Activated T-cell treated with anti-CD3 and anti-CD28 coated beads, Interleukin-2, amount 50 U/mL, for 1 hour (primary cell): ENCODE results near the gene ULK4.
"Not testable (repeated sequence)": the region's sequence is repeated elsewhere in the genome, so short reads cannot be mapped to it uniquely, and the experiment has no call there.

Experiments used
- DNase-seq: peaks from one replicate; pipeline ENCODE4 v3.0.0-alpha.2; 2020

The ULK4 gene

DNA sequence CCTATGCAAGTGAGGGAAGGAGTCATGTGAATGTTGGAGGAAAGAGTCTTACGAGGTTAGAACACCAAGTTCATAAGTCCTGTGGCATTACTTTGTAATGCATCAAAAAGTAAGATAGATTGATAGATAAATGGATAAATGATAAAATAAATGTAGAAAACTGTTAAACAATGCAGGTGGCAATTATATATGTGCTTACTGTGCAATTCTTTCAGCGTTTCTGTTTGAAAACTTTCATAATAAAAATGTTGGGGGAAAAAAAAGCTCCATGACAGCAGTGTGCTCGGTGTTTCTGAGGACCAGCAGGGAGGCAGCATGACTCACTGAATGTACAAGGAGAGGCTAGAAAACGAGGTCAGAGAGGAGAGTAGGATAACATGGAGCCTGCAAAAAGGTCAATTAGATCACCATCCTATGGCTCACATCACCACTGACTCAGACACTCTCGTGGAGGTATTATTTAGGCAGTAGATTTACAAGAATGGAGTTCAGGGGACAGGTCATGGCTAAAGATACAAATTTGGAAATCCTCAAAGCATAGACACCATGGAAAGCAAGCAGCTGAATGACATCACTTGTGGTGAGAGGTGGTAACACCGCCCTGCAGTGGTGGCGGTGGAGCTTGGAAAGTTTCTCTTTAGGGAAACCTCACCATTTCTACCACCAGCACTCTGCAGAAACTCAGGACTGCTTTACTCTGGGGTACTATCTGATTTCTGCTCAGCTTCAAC, 542.8 kb downstream of the ULK4 start:
- no peak for DNase-seq

DNA sequence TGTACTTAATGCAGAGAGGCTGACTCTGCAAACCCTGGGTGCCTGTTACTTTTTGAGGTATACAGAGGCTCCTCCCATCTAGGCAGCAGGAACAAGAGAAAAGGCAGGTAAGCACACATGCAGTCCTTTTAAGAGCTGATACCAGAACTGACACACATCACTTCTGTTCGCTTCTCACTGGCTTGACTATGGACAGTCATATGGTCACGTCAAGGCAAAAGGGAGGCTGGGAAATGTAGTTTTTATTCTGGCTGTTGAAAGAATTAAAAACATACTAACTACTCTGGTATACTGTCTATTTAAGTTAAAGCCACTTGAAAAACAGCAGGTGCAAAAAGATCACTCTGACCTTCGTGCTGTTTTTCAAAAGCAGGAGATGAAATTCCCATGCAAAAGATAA, 544.3 kb downstream of the ULK4 start:
- no peak for DNase-seq

DNA sequence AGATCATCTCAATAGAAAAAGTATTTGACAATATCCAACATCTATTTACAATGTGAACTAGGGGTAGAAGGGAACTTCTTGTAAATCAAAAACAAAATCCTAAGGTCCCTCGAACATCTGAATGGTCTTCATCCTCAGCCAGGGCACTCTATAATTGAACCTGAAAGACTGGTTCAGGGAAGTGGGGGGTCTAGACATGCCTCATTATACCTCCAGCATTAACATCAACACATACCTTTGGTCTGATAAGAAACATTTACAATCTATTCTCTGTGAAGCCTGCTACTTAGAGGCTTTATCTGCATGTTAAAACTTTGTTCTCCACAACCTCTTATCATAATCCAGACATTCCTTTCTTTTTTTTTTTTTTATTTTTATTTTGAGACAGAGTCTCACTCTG, 550.8 kb downstream of the ULK4 start:
- DNase-seq: no peak

DNA sequence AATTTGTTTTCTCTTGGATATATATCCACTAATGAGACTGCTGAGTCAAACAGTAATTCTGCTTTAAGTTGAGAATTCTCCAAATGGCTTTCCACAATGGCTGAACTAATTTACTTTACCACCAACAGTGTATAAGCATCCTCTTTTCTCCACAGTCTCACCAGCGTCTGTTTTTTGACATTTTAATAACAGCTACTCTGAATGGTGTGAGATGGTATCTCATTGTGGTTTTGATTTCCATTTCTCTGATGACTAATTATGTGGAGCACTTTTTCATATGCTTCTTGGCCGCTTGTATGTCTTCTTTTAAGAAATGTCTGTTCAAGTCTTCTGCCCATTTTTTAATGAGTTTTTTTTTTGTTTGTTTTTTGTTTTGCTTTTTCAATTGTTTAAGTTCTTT, 556.4 kb downstream of the ULK4 start:
- no peak for DNase-seq

DNA sequence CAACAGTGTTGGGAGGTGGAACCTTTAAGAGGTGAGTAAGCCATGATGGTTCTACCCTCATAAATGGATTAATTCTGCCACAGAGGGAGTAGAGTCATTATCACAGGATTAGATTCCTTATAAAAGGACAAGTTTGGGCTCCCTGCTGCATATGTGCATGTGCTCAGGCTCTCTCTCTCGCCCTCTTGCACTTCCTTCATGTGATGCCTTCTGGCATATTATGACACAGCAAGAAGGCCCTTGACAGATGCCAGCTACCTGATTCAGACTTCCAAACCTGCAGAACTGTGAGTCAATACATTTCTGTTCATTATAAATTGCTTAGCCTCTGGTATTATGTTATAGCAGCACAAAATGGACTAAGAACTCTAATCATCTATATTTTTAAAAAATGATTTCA, 557.3 kb downstream of the ULK4 start:
- DNase-seq: no peak

DNA sequence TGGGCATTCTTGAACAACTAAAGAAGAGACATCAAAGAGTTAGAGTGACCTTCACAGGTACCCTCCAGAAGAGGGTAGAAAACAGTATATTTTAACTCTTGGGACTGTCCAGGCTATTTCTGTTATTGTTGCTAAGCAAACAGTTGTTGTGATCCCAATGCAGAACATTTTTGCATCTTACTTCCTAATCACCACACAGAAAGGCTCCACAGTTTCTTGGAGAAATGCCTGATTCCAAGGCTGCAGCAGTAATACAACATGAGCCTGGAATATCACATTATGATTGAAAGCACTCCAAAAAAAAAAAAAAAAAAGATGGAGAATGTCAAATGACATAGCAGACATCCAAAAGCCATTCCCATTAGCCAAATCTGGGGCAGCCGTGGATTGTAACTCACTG, 567.0 kb downstream of the ULK4 start:
- DNase-seq: no peak

DNA sequence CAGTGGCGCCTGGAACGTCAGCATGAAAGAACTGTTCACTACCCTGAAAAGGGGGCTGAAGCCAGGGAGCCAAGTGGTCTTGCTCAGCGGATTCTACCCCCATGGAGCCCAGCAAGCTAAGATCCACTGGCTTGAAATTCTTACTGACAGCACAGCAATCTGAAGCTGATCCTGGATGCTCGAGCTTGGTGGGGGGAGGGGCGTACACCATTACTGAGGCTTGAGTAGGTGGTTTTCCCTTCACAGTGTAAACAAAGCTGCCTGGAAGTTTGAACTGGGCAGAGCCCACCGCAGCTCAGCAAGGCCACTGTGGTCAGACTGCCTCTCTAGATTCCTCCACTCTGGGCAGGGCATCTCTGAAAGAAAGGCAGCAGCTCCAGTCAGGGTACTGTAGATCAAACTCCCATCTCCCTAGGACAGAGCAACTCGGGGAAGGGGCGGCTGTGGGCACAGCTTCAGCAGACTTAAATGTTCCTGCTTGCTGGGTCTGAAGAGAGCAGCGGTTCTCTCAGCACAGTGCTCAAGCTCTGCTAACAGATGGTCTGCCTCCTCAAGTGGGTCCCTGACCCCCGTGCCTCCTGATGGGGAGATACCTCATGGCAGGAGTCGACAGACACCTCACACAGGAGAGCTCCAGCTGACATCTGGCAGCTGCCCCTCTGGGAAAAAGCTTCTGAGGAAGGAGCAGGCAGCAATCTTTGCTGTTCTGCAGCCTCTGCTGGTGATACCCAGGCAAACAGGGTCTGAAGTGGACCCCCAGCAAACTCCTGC, 591.0 kb downstream of the ULK4 start:
- not testable (repeated sequence) for DNase-seq

DNA sequence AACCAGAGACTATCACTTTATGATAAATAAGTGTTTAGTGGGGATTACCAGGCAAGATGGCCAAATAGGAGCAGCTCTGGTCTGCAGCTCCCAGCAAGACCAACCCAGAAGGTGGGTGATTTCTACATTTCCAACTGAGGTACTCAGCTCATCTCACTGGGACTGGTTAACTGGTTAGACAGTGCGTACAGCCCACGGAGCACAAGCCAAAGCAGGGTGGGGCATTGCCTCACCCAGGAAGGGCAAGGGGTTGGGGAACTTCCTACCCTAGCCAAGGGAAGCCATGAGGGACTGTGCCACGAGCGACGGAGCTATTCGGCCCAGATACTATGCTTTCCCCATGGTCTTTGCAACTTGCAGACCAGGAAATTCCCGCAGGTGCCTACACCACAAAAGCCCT, 591.6 kb downstream of the ULK4 start:
- no peak for DNase-seq

DNA sequence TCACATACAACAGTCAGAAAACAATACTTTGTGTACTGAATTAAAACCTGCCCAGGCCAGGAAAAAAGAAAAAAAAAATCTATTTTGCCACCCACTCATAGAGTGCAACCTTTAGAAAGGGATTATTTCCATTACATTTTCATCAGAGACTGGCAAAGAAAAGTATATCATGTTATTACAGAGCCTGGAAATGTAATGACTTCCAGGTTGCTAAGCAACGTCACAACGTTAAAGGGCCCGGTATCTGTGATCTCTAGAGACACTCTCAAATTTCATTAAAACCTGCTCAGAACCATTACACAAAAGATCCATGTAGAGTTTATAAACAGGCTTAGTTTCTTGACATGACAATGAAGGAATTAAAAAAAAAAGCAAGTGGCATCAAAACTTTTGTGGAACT, 592.1 kb downstream of the ULK4 start:
- DNase-seq: no peak

DNA sequence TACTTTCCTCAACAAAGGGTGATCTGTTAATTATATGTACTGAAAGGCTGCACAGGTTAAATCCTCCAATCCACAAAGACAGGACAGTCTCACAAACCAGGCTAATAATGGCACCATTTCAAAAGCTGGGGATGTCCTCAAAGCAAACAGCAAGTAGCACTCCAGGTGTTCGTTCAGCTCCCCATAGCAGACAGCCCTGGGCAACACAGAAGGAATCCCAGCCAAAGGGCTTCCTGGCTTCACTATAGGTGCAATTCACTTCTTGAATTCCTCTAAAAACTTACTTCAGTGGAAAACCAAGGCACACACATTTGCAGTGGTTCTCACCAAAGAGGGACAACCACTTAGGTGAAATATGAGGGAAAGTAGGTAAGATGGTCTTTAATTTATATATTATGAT, 595.9 kb downstream of the ULK4 start:
- no peak for DNase-seq

DNA sequence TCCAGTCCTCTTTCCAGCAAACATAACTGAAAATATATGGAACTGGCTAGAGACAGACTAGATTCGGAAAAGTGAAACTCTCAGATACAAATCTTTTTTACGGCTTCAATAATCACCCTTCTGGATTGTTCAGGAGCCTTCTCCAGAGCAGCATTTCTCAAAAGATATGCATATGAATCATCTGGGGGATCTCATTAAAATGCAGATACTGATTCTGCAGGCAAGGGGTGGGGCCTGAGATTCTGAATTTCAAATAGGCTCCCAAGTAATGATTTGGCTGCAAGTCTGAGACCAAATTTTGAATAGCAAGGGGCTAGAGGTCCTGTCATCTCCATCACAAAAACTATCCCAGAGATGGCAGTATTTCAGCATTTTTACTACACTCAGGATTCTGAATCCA, 597.2 kb downstream of the ULK4 start:
- no peak for DNase-seq

DNA sequence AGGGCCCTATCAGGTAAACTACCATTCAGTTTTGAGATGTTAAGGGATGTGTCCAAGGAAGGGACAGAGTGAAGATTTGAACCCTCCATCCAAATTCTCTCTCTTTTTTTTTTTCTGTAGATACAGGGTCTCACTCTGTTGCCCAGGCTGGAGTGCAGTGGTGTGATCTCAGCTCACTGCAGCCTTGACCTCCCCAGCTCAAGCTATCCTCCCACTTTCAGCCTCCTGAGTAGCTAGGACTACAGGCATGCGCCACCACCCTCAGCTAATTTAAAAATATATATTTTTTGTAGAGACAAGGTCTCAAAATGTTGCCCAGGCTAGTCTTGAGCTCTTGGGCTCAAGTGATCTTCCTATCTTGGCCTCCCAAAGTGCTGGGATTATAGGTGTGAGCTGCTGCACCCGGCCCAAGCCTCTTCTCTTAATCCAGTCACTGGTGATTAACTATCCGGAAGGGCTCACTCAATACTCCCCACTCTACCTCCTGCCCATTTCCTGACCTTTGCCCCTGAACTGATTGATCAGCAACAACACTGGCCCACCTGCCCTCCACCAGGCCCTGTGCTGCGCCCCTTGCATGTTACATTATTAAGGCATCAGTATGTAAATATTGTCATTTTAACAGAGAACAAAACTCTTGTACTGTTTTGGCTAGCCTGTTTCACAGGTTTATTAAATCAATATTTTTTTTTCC, 597.9 kb downstream of the ULK4 start:
- no peak for DNase-seq

DNA sequence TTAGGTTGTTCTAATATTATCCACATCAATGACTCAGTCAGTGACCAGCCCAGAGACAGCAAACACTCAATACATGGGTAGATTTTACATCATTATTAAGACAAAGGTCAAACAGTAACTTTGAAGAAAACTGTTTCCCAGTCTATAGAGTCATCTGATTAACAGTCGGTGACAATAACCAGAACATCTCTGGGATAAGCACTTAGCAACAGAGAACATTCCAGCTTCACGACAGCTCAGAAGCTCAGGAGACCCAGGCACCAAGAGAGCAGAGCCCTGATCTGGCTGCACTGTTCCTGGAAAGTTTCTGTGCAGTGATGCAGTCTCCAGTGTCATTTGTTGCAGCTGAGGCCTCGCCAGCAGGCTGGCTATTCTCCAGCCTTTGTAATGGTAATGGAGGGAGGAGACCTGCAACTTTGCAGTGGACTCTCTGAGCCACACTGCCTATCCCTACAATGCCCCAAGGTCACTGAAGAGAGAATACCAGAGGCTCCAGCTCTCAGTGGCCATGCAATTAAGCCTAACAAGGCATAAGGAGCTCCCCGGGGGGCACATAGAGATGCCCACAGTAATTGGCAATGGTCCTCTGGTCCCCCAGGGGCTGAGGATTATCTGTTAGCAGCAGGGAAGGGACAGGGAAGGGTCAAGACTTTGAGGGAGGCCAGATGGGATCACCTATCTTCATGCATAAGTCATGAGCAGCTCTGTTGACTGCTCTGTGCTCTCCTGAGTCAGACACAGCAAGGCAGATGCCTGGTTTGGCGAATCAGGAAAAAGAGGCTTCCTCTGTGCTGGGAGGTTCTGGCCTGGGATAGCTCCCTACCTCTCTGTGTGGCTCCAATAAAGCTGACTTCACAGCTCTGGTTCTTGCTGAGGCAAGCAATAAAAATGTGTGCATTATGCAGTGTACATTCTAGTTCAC, 599.0 kb downstream of the ULK4 start:
- no peak for DNase-seq

DNA sequence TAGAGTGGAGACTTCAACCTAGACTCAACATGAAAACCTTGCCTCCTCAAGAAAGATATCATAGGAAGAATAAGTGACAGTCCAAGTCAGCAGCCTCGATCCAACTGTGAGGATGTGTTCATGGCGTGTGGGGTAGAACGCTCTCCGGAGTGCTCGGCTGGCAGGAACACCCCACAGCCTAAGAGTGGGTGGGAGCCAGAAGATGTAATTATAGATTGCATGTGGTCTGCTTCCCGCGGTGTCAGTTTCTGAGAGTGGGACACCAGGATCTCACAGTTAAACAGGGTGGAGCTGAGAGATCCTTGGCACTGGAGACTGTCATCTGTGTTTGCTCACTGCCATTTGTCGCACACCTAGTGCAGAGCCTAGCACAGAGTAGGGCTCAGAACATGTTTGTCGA, 604.6 kb downstream of the ULK4 start:
- no peak for DNase-seq

DNA sequence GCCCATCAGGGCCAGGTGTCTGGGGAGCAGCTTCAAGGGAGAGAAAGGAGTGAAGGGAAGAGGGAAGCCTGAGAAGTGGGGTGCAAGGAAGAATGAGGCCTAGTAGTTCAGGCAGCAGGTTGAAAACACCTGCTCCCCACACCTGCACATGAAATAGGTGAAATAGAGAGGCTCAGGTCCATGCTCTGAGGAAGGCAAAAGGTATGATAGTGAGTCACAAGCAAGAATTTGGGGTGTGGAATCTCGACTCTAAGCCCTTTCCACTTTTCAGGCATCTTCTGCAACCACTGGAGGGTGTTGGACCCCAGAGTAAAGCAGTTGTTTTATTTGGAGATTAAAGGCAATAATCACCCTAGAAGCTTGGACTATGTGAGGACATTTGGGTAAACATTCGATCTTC, 605.1 kb downstream of the ULK4 start:
- DNase-seq: no peak

DNA sequence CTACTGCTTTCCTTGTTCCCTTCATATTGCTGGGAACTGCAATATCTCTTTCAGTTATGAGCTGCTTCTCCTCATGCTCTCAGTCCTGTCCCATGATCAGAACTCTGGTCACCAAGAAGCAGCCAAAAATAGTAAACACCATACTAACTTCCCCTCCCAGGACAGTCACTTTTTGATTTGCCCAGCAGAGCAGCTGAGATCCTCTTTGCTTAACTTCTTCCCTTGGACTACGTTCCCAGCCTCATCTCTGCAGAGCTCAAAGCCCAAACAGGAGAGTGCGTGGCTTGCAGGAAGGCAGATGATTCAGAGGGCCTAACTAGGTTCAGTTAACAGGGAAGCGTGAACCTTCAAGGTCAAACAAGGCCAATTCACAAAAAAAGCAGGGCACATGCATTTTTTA, 609.4 kb downstream of the ULK4 start:
- DNase-seq: no peak

DNA sequence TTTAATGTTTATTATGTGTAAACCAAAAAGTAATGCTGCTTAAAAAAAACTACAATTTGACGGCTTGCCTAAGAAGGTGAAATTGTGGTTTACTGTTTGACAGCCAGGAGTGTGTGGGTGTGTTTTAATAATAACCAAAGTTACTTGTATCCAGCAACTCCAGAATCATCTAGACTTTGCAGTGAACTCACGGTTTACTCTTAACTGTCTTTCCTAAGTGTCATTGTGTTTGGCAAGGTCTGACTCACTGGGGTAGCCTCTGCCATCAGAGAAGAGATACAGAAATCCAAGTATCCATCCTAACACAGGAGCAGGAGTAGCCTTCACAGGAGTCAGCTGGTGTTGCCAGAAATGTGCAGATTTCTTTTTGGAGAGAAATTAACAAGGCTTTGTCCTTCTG, 611.5 kb downstream of the ULK4 start:
- DNase-seq: no peak

DNA sequence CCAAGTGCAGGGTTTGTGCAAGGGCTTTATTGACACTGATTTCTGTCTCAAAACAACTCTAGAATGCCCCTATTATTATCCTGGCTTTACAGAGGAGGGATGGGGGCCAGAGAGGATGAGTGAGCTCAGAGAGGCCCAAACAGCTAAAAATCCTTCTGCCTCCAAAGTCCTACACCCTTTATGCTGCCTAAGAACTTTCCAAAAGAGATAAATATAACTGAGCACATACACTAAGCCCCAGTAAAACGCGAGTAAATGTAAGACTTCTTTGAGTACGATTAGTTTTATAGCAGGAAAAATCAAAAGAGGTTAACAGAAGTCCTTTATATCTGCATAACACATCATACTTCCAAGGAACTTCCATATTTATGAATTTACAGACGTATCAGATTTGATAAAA, 613.5 kb downstream of the ULK4 start:
- no peak for DNase-seq

DNA sequence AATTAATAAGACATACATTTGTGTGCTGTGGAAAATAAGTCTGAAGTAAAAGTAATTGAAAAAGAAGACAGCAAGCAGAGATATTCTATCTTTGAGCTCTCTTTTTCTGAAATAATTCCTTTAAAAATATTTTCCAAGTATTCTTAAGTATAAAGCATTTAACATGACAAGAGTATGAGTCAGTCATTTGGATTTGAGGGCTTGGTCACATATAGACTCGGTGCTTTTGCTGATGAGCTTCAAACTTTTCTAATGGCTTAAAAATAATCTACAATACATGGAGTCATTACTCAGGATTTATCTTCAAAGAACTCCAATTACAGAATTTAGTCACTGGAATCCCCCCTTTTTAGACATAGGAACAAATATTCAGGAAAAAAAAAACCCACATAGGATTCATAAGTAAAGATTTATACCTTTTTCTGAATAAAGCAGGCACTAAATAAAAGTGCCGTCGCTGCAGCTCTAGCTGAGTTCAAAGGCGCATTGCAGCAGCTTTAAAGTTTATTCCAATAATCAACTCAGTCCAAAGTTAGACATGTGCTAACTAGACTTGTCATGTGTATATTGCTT, 615.1 kb downstream of the ULK4 start:
- no peak for DNase-seq

DNA sequence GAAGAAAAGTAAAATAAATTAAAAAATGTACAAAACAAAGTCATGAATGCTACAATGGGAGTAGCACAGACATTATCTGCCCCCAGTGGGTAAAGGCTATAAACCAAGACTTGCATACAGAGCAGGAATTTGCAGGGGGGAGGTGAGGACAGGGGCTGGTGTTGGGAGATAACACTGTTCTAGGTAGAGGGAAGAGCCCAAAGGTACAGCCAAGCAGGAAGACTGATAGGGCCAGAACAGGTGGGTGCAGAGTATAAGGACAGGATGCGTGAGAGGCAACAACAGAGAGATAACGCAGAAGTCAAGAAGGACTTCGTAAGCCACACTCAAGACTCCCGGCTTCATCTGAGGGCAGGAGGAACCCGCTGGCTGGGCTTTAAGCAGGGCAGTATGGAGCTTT, 616.1 kb downstream of the ULK4 start:
- DNase-seq: no peak

DNA sequence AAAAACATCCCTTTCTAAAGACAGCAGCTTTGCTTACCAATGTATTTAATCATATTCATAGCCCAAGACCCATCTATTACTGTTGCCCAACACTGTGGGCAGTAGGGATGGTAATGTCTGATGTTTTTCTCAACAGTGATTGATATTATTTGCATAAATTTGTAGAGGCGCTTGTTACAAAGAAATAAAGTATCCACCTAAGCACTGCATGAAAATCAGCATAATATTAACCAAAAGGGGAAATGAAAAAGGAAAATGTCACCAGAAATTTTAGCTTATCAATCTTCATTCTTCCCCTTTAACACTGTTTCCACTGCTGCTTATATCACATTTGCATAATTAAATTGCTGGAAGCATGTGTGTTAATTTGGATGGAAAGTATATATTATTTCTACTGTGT, 622.1 kb downstream of the ULK4 start:
- DNase-seq: no peak

DNA sequence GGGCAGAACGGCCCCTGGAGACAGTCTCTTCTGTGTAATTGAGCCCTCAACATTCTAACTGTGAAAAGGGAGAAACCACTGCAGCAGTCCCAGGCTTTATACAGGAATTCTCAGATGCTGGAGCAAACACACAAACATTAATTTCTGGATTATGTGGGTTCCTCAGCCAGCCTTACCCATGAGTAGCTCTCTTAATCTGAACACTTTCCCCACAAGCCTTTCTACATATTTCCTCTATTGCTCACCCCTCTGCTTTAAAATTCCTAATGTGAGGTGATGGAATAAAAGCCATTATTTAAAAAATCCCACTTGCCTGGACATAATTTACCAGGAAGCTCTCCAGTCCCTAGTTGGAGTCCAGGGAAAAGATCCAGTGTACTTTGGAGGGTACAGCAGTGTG, 623.6 kb downstream of the ULK4 start:
- DNase-seq: no peak

DNA sequence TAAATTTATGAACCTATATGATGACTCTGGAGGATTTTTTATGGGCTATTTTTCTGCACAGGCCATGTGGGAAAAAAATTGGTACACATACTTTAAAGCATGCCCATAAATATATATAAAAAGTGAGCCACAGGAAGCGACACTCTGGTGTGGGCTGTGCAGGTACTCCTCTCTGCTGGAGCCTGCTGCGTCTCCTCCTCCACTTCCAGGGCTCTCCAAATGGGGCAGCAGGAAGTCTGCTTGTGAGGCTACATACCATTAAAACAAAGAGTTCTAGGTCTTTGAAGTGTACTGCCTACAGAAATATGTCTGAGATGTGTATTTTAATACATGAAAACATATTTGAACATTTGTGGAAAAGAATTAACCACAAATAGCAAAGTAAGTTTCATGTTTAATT, 627.5 kb downstream of the ULK4 start:
- DNase-seq: no peak
